GM19193 (cell line): ENCODE data around the gene ERN1.

Source experiments
- POLR2A ChIP-seq: IDR thresholded peaks from 4 replicates; pipeline ENCODE4 v1.6.1; 2011; ENCODE audit not compliant: insufficient read depth, insufficient read length; ENCODE audit errors: extremely low read depth

The ERN1 gene

DNA sequence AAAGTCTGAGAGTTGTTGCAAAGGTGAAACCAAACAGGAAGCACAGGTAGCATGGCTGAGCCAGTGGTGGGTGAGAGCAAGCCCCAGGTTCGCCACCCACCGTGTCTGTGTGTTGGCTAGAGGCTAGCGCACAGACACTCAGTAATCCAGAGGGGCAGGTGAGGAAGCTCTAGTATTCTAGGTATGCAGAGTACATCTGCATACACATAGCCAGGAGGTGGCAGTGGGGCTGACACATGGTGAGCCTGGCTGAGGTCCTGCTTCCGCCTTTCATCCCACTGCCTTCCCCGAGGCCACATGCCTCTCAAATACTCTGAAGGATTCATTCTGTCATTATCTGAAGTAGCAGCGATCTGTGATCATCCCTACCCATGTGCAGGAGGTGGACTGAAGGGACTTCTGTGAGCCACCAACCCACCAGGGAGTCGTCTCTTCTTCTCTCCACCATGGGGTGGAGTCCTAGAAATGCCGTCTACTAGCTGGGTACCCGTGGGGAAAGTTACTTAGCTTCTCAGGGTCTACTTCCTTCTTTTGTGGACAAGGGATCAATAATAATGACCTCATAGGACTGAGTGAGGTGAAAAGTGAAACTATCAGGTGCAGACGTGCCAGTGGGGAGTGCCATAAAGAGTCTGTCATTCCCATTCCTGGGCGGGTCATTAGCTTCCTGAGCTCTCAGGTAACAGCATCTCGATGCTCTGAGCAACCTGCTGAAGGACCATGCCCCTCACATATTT lies 73.5 kb downstream of the ERN1 start:
- no peak for TF ChIP-seq POLR2A

DNA sequence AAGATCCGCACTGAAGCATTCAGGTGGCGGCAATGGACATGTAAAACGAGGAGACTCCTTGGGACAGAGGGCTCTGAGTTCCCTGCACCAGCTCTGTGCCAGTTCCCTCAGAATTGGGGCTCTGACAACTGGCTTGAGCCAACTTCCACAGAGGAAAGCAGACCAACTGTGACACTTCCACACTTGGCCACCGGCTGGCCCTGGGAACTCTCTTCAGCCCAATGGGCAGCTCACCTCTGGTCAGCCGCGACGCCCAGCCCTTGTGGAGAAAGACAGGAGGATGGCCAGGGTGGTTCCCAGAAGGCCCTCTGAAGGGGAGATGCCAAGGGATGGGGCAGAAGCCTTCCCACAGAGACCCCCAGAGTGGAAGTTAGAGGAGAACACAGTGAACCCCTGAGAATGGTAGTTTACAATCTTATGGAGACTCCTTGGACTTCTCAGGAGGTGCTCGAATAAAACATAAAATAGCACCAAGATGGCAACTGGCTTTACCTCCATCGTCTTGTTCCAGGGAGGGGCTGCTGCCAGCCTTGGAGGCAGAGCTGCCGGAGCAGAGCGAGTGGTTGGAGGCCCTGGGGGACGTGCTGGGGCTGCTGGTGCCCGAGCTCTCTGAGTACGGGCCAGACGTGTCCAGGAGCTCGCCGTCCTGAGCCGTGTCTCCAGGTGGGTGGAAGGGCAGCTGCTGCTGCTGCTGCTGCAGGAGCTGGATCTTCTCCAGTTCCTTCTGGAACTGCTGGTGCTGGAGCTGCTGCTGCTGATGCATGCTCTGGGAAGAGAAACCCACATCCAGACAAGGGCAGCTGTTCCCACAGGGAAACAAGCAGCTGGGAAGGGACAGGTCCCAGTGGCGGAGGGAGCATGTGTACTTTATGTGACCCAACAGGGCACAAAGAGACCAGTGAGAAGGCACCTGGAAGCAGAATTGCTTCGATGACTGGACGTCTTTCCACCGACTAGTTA lies 74.5 kb downstream of the ERN1 start:
- no peak for TF ChIP-seq POLR2A

DNA sequence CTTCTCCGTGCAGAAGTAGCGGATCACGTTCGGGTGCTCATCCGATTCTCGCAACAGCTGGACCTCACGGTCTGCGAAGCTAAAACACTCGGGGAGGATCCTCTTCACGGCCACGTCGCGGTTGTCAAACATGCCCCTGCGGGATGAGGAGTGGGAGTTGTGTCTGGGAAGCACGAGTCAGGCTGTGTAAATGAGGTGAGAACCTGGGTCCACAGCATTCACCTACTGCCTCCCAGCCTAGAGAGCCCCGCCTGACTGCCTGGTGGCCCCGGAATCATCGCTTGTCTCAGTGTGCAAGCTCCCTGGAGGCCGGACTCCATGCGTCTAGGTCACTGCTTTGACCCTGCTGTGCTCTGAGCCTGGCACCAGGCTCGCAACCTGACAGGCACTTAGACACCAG lies 75.6 kb downstream of the ERN1 start:
- no peak for TF ChIP-seq POLR2A

DNA sequence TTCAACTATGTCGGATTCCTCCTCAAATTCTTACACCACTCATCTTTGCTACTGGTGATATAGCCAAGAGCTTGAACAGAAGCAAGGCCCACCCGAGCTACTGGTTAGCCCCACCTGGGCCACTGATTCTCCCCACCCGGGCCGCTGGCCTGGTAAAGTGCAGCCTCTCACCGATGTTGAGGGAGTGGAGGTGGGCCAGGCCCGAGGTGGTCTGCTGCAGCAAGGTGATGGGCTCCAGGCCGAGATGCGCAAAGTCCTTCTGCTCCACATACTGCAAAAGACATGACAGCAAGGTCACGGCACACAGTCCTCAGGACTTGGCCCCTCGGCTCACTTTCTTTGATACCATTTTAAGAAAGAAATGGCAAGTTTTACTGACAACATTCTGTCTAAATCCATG lies 76.8 kb downstream of the ERN1 start:
- TF ChIP-seq POLR2A: no peak

DNA sequence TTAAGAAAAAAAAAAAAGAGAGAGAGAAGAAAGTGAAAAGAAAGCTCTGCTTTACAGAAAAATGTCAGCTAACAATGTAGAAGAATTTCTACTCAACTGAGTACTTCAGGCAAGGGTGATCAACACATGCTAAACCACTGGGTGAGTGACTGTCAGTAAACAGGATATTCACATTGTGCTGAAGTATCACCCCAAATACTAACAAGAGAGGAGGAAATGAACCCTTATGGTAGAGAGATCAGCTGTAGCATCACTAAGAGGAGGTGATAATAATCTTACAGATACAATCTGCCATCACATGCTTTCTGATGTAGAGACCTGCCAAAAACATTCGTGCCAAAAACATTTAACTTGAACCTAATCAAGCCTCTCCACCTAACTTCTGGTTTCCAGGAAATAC lies 78.8 kb downstream of the ERN1 start:
- no peak for TF ChIP-seq POLR2A

DNA sequence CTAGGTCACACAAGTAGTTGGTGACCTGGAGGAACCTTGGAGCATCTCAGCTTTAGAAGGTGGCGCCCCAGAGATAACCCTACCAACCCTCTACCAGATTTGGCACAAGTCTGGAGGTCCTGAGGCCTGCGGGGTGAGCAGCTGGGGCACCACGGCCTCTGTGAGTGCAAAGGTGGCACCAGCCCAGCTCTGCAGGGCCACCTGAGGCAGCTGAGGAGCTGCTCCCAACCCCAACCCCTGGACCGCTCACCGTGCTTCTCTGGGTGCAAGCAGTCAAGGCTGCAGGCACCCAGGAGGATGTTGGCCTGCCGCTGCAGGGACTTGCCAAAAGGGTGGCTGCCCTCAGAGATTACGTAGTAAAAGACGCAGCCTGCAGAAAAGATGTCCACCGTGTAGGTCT lies 81.1 kb downstream of the ERN1 start:
- no peak for TF ChIP-seq POLR2A

DNA sequence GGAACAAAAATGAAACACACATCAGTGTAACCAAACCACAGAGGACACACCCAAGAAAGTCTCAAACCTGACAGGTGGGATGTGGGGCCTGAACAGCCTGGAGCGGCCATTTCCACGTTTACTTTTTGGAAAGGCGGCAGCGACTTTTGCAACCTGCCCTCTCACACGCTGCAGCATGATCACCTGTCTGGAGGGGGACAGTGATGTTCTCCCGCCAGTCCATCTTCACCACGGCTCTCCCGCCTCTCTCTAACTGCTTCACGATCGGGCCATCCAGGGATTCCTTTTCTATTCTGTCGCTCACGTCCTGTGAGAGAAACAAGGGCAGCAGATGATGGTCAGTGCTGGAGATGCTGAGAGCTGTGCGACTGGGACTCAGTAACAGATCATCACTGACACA lies 84.8 kb downstream of the ERN1 start:
- no peak for TF ChIP-seq POLR2A

DNA sequence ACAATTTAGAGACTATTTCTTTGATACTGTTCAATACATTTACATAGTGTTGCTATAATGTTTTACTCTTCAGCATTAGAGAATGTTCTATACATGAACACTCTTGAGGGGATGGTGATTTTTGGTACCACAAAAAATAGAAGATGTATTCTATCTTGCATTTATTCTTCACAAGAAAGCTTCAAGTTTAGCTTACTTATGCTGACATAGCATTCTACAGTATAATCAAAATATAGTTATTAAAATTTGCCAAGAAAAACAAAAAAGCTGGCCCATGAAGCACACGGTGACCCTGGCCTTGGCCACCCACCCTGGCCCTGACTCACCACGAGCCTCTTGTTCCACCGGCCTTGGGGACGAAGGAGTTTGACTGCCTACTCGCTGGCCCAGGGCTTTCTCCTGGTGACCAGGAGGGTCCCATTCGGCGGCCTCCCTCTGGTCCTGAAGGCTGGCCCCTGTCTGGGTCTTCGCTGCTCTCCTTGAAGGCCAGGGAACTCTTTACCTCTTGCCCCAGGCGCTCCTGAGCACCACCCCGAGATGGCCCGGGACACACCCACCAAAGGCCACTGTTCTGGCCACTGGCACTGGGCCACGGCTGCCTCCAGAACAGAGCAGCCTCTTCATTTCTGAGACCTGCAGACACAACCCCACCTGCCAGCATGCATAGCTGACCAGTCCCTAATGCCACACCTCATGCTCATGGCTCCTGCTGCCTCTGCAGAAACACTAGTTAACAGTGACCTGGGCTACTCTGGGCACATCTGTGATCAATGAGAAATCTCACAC lies 87.1 kb downstream of the ERN1 start:
- no peak for TF ChIP-seq POLR2A

DNA sequence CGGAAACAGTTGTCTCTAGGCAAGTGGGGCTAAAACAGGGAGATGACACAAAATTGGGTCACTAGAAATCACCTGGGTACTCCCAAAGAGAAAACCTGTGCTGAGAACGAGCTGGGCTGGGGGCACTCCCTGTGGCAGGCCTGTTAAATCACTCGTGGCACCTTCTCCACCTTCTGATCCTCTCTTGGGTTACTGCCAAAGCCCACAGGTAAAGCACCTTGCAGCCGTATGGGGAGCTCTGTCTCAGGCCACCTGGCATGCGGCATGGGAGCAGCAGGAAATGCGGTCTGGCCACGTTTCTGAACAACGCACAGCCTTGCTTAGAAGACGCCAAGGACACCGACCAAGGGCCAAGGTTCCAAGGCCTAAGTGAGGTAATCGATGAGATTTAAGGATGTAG lies 88.0 kb downstream of the ERN1 start:
- no peak for TF ChIP-seq POLR2A

DNA sequence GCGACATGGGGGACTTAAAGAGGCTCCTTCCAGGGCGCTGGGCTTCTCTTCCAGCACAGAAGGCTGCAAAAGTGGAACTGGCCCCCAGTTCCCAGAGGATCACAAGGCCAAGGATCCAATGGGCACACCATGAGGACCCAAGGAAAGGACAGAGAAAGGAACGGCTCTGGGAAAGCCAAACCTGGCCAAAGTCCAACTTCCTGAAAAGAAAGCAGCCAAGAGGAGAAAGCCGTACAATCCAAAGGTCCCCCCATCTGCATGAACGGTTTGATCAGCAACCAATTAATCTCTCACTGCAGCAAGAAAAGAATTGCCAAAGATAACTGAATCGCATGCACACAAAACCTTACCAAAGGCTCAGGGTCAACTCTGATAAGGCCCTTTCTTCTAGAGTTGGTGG lies 89.7 kb downstream of the ERN1 start:
- no peak for TF ChIP-seq POLR2A

DNA sequence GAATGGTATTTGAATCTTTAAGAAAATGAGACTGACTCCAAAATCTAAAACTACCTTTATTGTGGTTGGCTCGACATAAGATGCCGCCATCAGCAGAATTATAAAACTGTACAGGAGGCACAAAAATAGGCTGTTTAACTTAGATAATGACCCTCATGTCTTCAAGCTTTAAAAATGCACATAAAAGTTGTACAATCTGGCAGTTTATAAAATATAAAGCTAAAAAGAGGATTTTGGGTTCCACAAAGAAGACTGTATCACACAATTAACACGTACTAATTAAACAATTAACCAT lies 90.9 kb downstream of the ERN1 start:
- TF ChIP-seq POLR2A: no peak

DNA sequence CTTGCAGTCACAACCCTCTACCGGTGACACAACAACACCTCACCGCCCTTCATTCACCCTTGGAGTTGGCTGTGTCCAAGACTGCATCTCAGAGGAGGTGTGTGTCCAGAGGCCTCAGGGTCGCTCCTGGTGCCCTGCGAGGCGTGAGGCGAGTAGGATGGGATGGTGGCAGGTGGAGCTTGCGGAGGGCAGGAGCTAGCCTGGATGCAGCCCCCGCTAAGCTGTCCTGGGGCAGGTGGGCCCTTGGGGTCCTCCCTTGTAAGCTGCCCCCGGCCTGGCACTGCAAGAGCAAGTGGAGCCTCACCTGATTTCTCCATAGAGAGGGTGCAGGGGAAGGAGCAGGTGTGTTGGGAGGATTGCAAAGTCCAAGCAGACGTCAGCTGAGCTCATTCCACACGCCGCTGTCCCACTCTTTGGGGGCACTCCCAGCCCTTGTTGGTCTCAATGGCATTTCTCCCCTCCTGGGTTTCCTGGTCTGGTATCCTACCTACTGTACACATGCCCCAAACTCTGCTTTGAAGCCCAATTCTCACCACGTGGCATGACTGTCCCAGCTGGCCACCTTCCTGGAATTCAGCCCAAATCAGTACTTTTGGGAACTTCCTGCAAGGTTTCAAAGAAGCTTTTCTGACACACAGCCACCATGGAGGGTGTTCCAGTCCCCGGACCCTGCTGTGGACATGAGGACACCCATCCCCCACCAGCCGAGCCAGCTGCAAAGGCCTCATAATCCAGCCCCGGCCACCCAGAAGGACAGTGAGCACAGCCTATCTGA lies 91.4 kb downstream of the ERN1 start:
- TF ChIP-seq POLR2A: no peak

DNA sequence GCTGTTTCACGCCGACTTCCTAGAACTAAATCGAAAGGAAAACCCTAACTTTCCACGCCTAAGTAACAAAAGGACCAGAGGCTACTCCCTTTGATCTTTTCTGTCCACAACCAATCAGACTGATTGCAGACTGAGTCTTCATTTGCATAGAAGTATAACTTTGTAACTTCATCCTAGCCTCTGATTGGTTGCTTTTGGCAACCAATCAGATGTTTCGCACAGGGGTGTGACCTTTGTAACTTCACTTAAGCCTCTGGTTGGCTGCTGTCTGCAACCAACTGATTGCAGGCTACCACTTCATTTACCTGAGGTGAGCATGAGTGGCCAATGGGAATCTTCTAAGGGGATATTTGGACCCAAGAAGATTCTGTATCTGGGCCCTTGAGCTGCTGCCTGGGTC lies 92.1 kb downstream of the ERN1 start:
- no peak for TF ChIP-seq POLR2A

DNA sequence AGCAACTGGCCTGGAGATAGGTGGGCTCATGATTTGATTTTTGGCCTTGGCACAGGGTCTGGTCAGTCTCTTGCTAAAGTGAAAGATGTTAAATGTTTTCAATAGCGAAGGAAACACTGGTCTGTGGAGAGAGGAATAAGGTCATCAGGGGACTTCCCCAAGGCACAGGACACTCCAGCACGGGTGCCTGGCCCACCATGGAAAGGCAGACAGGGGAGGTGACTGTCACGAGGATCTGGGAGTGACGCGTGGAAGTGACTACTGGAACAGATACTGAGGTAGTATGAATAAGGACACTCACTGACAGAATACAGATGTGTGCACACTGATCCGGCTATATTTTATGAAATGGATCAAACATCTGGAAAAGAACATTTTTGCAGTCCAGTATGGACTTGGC lies 92.8 kb downstream of the ERN1 start:
- no peak for TF ChIP-seq POLR2A
